DMS114 treated with DMSO at 0.1 percent for 48 hours (cell line): ENCODE measurements around the gene CA10.

ENCODE experiments used
- DNase-seq: peaks from one replicate; lab custom pipeline; 2025; ENCODE audit not compliant: unreplicated experiment; lab: John Stamatoyannopoulos, UW

The CA10 gene

DNA sequence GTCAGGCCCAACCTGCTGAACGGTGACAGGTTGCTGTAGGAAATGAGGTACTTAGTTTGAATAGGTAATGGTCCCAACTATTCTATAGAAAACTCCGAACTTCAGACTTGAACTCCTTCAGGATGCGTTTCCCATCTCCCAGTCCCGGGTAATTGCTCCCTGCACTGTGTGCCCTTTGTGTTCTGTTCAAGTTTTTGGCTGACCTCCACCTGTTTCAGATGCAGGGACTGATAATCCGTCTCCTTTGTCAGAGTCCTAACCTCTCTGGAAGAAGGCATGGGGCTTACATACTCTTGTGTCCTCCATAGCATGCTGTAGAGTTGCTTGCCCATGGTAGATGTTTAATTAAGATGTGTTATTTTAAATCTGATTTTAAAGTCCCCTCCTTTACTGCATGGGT, 547.7 kb downstream of the CA10 start:
- no peak for DNase-seq

DNA sequence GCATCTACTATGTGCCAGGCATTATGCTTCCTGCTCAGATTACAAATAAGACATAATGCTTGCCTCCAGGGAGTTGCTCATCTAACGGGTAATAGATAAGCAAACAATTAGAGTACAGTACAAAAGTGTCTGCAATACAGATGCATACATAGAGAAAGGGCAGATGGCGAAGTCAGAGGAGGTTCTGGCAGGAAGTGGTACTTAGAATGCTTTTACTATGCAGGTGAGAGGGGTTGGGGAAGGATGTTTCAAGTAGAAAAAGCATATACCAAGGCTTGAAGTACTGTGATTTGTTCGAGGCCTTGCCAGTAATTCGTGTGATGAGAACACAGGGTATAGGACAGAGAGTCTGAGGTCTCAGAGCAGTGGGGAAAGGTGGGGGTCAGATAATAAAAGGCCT, 548.4 kb downstream of the CA10 start:
- DNase-seq = no peak

DNA sequence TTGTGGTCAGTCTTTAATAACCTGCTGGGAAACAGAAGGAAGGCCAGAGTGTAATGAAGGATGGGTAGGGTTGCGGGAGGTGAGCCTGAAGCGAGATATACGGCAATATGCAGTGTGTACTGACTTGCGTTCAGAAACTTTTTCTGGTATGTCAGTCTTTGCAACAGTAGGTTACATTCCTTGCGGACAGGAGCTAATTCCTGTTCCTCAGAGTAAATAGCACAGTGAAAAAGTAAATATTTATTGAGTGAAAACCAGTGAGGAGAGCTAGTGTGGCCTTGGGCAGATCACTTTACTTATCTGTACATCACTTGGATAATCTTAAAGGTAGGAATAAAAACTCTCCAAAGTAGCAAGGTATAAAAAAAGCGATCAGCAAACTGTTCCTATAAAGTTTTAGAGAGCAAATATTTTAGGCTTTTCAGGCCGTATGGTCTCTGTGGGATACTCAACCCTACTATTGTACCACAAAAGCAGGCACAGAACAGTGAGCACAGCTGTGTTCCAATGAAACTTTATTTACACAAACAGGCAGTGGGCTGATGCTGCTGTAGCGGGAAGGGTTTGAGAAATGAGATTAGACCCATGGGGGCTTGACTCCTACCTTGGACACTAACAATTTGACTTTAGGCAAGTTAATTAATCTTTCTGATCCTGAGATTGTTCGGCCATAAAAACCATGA, 550.1 kb downstream of the CA10 start:
- no peak for DNase-seq

DNA sequence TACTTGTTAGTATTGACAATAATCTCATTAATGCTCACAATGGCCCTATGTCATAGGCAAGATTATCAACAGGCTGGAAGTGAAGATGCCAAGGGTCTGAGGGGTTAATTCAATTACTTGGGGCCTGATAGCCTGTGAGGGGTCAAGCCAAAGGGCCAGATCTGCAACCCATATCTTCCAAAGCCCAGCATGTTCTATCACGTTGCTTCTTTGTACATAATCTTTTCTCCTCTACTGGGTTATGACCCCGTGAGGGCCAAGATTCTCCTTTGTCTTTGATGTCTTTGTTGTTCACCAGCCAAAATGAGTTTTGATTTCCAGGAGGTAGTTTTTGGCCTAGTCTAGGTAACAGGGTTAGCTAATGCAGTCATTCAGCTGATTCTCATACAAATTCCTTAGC, 551.0 kb downstream of the CA10 start:
- no peak for DNase-seq

DNA sequence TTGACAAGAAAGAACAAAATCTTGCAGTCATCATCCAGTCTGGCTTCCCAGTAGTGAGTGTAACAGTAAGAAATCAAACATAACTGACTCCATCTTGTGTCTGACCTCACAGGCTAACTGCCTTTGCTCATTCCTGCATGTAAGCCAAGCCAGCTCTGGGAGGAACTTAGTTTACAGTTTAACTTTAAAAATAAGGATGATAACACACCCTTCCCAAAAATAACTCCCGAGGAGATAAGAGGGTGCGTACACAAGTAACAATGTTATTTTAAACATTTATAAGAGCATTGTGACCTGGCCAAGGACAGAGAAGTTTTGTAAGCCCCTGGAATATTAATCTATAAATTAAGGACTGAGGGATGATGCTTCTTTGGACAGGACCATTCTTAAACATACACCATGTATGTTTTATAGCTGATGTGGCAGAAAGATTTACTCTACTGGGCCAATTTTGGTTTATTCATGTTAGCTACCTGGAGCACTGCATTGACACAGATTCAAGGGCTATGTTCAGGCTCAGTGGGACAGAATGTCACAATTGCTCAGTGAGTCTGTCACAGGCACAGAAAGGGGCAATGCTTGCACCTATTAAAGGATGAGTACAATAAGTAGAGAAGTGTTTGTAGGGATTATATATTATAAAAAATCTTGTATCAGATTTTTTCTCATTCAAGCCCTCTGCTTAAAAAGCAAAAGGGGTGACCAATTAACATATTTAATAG, 554.1 kb downstream of the CA10 start:
- no peak for DNase-seq

GRCh38 chr17:51601622-51602261, 556.8 kb downstream of the CA10 start:
- DNase-seq = no peak

- DNase-seq = no peak
Observed at GRCh38 chr17:51598824-51599223, 559.7 kb downstream of the CA10 start.

GRCh38 chr17:51597345-51597744, 561.2 kb downstream of the CA10 start:
- DNase-seq = no peak

- DNase-seq = no peak
Observed at GRCh38 chr17:51595826-51596398, 562.6 kb downstream of the CA10 start.

DNA sequence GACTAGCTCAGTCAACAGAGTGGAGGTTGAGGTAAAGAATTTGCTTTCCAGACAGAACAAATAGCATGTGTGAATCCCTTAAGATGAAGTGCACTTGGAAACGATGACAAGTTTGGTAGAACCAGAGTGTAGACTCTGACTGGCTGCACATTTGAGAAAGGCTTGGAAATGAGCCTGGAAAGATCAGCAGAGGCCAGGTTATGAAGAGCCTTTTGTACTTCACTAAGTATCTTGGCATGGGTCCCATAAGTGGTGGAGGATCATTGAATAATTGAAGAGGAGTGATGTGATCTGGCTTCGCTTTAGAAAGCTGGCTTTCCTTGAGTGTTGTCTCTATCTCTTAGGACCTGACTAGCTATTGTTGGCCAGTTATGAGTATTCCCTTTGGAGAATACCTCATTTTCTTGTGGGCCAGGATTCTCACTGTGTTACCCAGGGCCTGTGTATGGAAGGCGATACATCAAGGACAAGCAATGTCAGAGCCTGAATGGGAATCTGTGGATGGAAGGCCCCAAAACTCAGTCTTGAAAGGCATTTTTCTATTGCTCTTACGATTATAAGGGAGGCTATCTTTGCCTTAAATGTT, 568.4 kb downstream of the CA10 start:
- DNase-seq = no peak

DNA sequence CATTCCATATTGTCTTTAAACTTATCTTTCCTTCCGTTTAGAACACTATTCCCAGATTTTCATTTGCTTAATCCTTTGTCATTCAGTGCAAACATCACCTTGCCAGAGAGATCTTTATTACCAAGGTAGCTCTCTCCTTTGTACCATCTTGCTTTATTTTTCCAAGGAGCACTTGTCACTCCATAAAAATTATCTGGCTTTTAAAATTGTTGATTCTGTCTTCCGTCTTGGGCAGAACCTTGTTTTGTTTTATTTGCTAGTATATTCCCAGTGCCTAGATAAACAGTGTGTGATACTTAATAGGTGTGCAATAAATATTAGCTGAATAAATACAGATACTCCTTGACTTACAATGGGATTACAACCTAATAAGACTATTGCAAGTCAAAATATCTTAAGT, 570.5 kb downstream of the CA10 start:
- DNase-seq = no peak

GRCh38 chr17:51587516-51587915, 571.0 kb downstream of the CA10 start:
- DNase-seq = no peak

DNA sequence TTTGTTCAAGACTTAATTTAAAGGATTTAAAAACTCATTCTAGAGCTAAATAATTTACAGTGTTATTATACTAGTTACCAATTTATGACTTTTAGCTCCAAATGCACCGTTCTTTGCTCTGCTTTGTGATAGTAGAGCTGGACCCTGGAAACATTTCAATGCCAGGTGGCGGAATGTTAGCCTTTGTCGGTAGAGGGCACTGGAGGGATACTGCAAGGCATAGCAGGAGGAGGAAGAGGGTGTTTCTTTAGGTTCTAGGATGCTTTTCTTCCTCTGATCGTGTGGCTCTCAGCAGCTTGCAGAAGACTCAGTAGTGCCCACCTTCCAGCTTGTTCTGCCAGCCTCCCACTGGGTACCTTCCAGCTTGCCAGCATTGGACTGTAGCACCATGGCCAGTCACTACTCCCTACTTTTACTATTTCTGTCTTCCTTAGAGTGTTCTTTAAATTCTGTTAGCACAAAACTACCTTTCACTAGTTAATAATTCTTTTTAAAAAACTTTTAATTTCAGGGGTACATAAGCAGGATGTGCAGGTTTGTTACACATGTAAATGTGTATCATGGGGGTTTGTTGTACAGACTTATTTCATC, 572.9 kb downstream of the CA10 start:
- DNase-seq = peak; percentile 7

- DNase-seq = no peak
Observed at GRCh38 chr17:51580869-51581268, 577.6 kb downstream of the CA10 start.
